ENCODE data around the gene ZBTB16. TPM values are rescaled to one million over a fixed set of nuclear protein-coding genes. Genes with fewer than 3 reads are reported as not detected.

Gene ZBTB16
- total and polyA plus RNA-seq, 4 donors: 8.9 to 140 (median 34.5) TPM

GRCh38 chr11:114159802-114160632, 100.5 kb downstream of the ZBTB16 start:
- Histone ChIP-seq H3K27me3 (ENCODE audit: control insufficient read depth in 4 of 4, insufficient read depth in 4 of 4, low read length in 3 of 4) (no peaks in the 10 kb centered on the region), H3K27ac (ENCODE audit: low read depth in 1 of 2, low read length in 2 of 2) (peak overlapping the region; percentile 85 to 91), H3K9ac (ENCODE audit: low read depth in 1 of 2, low read length in 2 of 2) (peak overlapping the region; percentile 28 to 89), H3K9me3 (ENCODE audit: control insufficient read depth in 4 of 4, low read length in 3 of 4) (no peaks in the 10 kb centered on the region), H3K36me3 (ENCODE audit: control insufficient read depth in 4 of 4, insufficient read depth in 3 of 4, low read depth in 1 of 4, low read length in 3 of 4) (peaks cover 0 to 7% (median 4%) of the 10 kb centered on the region in 4 donors), H3K4me1 (ENCODE audit: control insufficient read depth in 4 of 4, insufficient read depth in 4 of 4, low read length in 3 of 4) (peaks cover 48 to 93% (median 76%) of the 10 kb centered on the region in 4 donors), H3K4me3 (ENCODE audit: low read depth in 1 of 3, low read length in 3 of 3) (no peak overlapping the region)
- WGBS: 9% methylated on average over 18 of the region's 18 CpGs
- TF ChIP-seq ZBTB33 (IDR thresholded peaks at IDR 0.05) (peak; percentile 60), EGR1 (IDR thresholded peaks at IDR 0.05; ENCODE audit: low read depth in 2 of 2) (peak in 1 of 2 donors; percentile 51), TAF1 (conservative IDR thresholded peaks at IDR 0.05) (no peak), NR2F2 (IDR thresholded peaks at IDR 0.05) (peak; percentile 86), HNF4A (conservative IDR thresholded peaks at IDR 0.05) (peak; percentile 16 to 18), FOXA1 (IDR thresholded peaks at IDR 0.05) (peak; percentile 26), RAD21 (IDR thresholded peaks at IDR 0.05) (peak; percentile 56 to 70), CTCF (IDR thresholded peaks at IDR 0.05; ENCODE audit: low read depth, low read length, missing input control) (peak; percentile 11), RXRA (IDR thresholded peaks at IDR 0.05) (peak; percentile 73 to 74), FOXA2 (IDR thresholded peaks at IDR 0.05) (peak; percentile 16), MAX (IDR thresholded peaks at IDR 0.05) (peak; percentile 81), REST (IDR thresholded peaks at IDR 0.05) (peak; percentile 51), JUND (IDR thresholded peaks at IDR 0.05) (peak; percentile 49 to 80), SP1 (IDR thresholded peaks at IDR 0.05) (peak; percentile 93), GABPA (IDR thresholded peaks at IDR 0.05 in 1 of 2, conservative IDR thresholded peaks at IDR 0.05 in 1 of 2) (no peak), HNF4G (IDR thresholded peaks at IDR 0.05) (no peak), ATF3 (IDR thresholded peaks at IDR 0.05) (no peak), YY1 (IDR thresholded peaks at IDR 0.05) (peak; percentile 57)
- peak; percentile 94 for DNase-seq (ENCODE audit: low spot score)

All from liver (tissue), 9 donors.